Upper lobe of right lung (tissue), 1 donor: ENCODE measurements around the gene ITGAL. TPM values are rescaled to one million over a fixed set of nuclear protein-coding genes. Genes with fewer than 3 reads are reported as not detected.
A peak's percentile ranks its signal among the peaks of the same experiment; 100 is the strongest.

Experiments used
- ATAC-seq: fragments of 200-7000 bp; cut with Tn5 transposase; one replicate; pipeline ENCODE4 v1.9.1; 2020; ENCODE audit warnings: mild to moderate bottlenecking, moderate library complexity
- DNase-seq: peaks from one replicate; pipeline ENCODE4 v3.0.0-alpha.2; 2020
- H3K27ac ChIP-seq: fragments of 200-600 bp; one replicate; pipeline ENCODE4 v1.8.0; 2022
- H3K27me3 ChIP-seq: fragments of 200-600 bp; one replicate; pipeline ENCODE4 v1.8.0; 2022; ENCODE audit warnings: mild to moderate bottlenecking
- H3K36me3 ChIP-seq: fragments of 200-600 bp; one replicate; pipeline ENCODE4 v1.8.0; 2022
- H3K4me1 ChIP-seq: fragments of 200-600 bp; one replicate; pipeline ENCODE4 v1.8.0; 2022
- H3K4me3 ChIP-seq: fragments of 200-600 bp; one replicate; pipeline ENCODE4 v1.8.0; 2022; ENCODE audit warnings: mild to moderate bottlenecking
- H3K9me3 ChIP-seq: fragments of 200-600 bp; one replicate; pipeline ENCODE4 v1.8.0; 2022
- CTCF ChIP-seq: fragments of 200-600 bp; IDR thresholded peaks from one replicate; pipeline ENCODE4 v1.8.0; 2022; ENCODE audit warnings: antibody characterized with exemption
- intact Hi-C: fragments of 100-400 bp; cut with DNase I; formaldehyde crosslinking; loops from one replicate; pipeline ENCODE4 v1.11.0; 2022
- total RNA-seq: library from RNA; stranded (reverse); fragmentation: NEBNext Ultra II Directional; extraction: Animal tissue kit (Norgen Biotek cat#: 25700); gene quantifications from one replicate; pipeline ENCODE4 v1.2.1, GENCODE V29; 2021
- donor health status: DM: no; HTN: yes; CAD: no; lungs with severe emphysema.

Gene ITGAL
- total RNA-seq, 1 donor from 2014 or later, result 62.8 TPM

DNA sequence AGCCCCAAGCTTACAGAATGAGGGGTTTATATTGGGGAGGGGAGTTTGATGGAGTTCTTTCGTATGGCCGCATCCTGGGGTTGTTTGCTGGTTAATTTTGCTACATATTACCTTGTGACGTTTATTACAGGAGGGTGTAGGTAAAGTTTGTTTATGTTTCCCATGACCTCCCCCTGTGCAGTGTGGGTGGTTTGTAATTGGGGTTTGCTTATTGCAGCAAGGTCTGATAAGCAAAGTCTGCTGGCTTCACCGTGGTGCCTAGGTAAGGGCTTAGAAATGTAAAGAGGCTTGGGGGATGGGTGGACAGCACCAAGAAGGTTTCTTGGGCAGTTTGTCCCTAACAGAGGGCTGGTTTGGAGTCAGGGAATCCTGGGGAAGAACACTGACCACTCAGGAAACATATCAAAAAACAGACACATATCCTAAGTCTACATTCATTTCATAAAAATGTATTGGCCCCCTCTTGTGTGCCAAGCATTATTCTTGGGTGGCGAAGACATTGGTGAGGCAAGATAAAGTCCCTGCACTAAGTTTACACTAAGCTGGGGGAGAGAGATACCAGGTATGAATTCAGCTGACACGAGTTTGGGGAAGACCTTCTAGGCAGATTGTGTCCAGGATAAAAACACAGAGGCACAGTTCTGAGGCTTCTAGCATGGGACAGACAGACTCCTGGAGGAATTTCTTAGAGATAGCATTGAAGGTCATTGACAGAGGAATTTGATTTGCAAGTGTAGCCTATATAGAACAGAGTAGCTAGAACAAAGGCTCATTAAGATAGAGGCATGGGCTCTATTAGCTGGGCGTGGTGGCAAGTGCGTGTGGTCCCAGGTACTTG lies 76.1 kb downstream of the ITGAL start:
- H3K36me3 ChIP-seq, result no peaks in the 10 kb centered on the region
- DNase-seq, result no peak
- no peaks in the 10 kb centered on the region for H3K27me3 ChIP-seq
- no peaks in the 10 kb centered on the region for H3K9me3 ChIP-seq
- no peak overlapping the region for H3K27ac ChIP-seq
- intact Hi-C loops, result no loop called here
- no peak for ATAC-seq
- TF ChIP-seq CTCF, result no peak
- H3K4me1 ChIP-seq, result no peaks in the 10 kb centered on the region
- no peak overlapping the region for H3K4me3 ChIP-seq

- Histone ChIP-seq H3K27me3 (no peaks in the 10 kb centered on the region), H3K9me3 (no peaks in the 10 kb centered on the region), H3K36me3 (peaks cover 26% of the 10 kb centered on the region), H3K27ac (peak overlapping the region; percentile 61), H3K4me1 (peaks cover 2% of the 10 kb centered on the region), H3K4me3 (no peak overlapping the region)
- peak; percentile 84 for ATAC-seq
- intact Hi-C loops, result no loop called here
- TF ChIP-seq CTCF, result no peak
- peak; percentile 82 for DNase-seq
Observed at GRCh38 chr16:30551781-30552180, 79.2 kb downstream of the ITGAL start.

GRCh38 chr16:30552956-30553355 lies 80.4 kb downstream of the ITGAL start:
- intact Hi-C loops, result no loop called here
- Histone ChIP-seq H3K27me3 (no peaks in the 10 kb centered on the region), H3K27ac (no peak overlapping the region), H3K9me3 (no peaks in the 10 kb centered on the region), H3K4me1 (peaks cover 8% of the 10 kb centered on the region), H3K4me3 (no peak overlapping the region), H3K36me3 (peaks cover 26% of the 10 kb centered on the region)
- ATAC-seq (no peak), DNase-seq (no peak)
- TF ChIP-seq CTCF, result no peak

DNA sequence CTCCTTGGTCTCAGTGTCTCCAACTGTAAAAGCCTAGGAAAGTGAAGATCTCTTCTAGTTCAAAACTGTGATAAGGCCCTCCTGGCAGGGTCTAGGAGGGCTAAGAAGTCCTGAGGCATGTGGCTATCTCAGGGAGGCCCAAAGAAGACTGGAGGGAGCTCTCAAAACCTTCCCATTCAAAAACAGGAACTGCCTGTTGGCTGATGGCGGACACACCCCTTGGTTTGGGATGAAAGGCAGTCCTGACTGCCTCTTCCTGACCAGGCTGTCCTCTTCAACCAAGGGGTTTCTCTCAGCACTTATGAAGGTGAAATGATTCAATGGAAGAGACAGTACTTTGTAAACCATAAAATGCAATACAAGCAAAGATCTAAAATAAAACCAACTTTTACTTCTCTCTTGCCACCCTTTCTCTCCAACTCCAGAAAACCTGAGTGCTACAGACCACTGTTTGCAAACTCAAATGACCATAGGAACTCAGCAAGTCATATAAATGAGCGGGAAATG lies 80.9 kb downstream of the ITGAL start:
- no peaks in the 10 kb centered on the region for H3K9me3 ChIP-seq
- no peak overlapping the region for H3K4me3 ChIP-seq
- no peak for ATAC-seq
- peaks cover 8% of the 10 kb centered on the region for H3K4me1 ChIP-seq
- no peaks in the 10 kb centered on the region for H3K27me3 ChIP-seq
- no peak for DNase-seq
- peaks cover 26% of the 10 kb centered on the region for H3K36me3 ChIP-seq
- no peak for TF ChIP-seq CTCF
- intact Hi-C loops, result no loop called here
- no peak overlapping the region for H3K27ac ChIP-seq

DNA sequence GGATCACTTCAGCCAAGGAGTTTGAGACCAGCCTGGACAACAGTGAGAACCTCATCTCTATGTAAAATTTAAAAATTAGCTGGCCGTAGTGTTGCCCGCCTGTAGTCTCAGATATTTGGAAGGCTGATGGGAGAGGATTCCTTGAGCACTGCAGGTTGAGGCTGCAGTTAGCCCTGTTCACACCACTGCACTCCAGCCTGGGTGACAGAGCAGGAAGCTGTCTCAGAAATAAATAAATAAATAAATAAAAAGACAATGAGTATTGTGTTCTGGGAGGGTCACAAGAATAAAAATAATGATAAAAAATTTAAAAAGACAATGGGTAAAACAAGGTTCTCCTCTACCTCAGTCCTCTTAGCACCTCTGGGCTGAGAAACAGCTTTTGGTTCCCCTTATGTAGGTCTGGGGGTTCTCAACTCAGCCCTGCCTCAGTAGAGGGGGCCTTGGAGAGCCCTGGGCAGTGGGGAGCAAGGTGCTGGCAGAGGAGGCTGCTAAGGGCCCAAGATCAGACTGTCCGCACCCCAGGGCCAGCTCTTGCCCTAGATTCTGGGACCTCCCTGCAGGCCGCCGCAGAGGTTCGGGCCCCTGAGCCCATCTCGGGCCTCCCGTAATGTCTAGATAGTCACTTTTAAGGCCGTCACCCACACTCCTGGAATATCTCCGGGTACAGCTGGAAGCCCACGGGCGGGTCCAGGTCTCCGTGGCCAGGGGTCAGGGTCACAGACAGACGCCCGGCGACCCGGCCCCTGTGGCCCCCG lies 82.2 kb downstream of the ITGAL start:
- Histone ChIP-seq H3K4me3 (no peak overlapping the region), H3K9me3 (no peaks in the 10 kb centered on the region), H3K36me3 (peaks cover 26% of the 10 kb centered on the region), H3K27ac (no peak overlapping the region), H3K4me1 (peaks cover 8% of the 10 kb centered on the region), H3K27me3 (no peaks in the 10 kb centered on the region)
- intact Hi-C loops, result no loop called here
- no peak for ATAC-seq
- no peak for DNase-seq
- no peak for TF ChIP-seq CTCF
